ENCODE measurements around the gene TTC4.
A peak's percentile ranks its signal among the peaks of the same experiment; 100 is the strongest.

TTC4 gene

GRCh38 chr1:54715493-54716298 lies at the start of gene TTC4:
TTC4 (plus strand) TSS chr1:54715861; CDS start chr1:54715909, 48 bp downstream.
- peak; percentile 51 for DNase-seq

- no peak for DNase-seq
Measured at GRCh38 chr1:54666333-54666732, 49.3 kb upstream of the TTC4 start.

- DNase-seq = no peak
Measured at GRCh38 chr1:54667797-54668196, 47.9 kb upstream of the TTC4 start.

GRCh38 chr1:54668567-54668966 lies 47.1 kb upstream of the TTC4 start:
- DNase-seq = no peak

- DNase-seq = no peak
Measured at GRCh38 chr1:54671985-54672608, 43.6 kb upstream of the TTC4 start.

- DNase-seq = no peak
Measured at GRCh38 chr1:54678776-54679643, 36.7 kb upstream of the TTC4 start.

- DNase-seq = no peak
Measured at GRCh38 chr1:54679706-54680105, 36.0 kb upstream of the TTC4 start.

GRCh38 chr1:54680387-54680786 lies 35.3 kb upstream of the TTC4 start:
- DNase-seq = no peak

GRCh38 chr1:54681358-54681757 lies 34.3 kb upstream of the TTC4 start:
- DNase-seq = no peak

GRCh38 chr1:54683453-54683852 lies 32.2 kb upstream of the TTC4 start:
- DNase-seq = no peak

GRCh38 chr1:54685335-54685905 lies 30.2 kb upstream of the TTC4 start:
- DNase-seq = no peak

GRCh38 chr1:54686155-54686554 lies 29.5 kb upstream of the TTC4 start:
- DNase-seq = no peak

- DNase-seq = no peak
Measured at GRCh38 chr1:54694771-54695170, 20.9 kb upstream of the TTC4 start.

GRCh38 chr1:54695221-54695620 lies 20.4 kb upstream of the TTC4 start:
- no peak for DNase-seq

GRCh38 chr1:54695764-54696163 lies 19.9 kb upstream of the TTC4 start:
- DNase-seq = no peak

GRCh38 chr1:54696262-54696661 lies 19.4 kb upstream of the TTC4 start:
- DNase-seq = no peak

GRCh38 chr1:54697896-54698295 lies 17.8 kb upstream of the TTC4 start:
- DNase-seq = no peak

GRCh38 chr1:54698346-54698745 lies 17.3 kb upstream of the TTC4 start:
- DNase-seq = no peak

- DNase-seq = no peak
Measured at GRCh38 chr1:54699936-54700525, 15.6 kb upstream of the TTC4 start.

- DNase-seq = no peak
Measured at GRCh38 chr1:54701066-54701465, 14.6 kb upstream of the TTC4 start.

GRCh38 chr1:54701996-54702395 lies 13.7 kb upstream of the TTC4 start:
- no peak for DNase-seq

GRCh38 chr1:54703471-54703870 lies 12.2 kb upstream of the TTC4 start:
- DNase-seq = no peak

- DNase-seq = no peak
Measured at GRCh38 chr1:54705153-54705552, 10.5 kb upstream of the TTC4 start.

Data from GOT3 (cell line).